Measurements from ENCODE around the gene RAB32.
A peak's percentile ranks its signal among the peaks of the same experiment; 100 is the strongest.
"Not testable (repeated sequence)": the region's sequence is repeated elsewhere in the genome, so short reads cannot be mapped to it uniquely, and the experiment has no call there.

Gene RAB32

DNA sequence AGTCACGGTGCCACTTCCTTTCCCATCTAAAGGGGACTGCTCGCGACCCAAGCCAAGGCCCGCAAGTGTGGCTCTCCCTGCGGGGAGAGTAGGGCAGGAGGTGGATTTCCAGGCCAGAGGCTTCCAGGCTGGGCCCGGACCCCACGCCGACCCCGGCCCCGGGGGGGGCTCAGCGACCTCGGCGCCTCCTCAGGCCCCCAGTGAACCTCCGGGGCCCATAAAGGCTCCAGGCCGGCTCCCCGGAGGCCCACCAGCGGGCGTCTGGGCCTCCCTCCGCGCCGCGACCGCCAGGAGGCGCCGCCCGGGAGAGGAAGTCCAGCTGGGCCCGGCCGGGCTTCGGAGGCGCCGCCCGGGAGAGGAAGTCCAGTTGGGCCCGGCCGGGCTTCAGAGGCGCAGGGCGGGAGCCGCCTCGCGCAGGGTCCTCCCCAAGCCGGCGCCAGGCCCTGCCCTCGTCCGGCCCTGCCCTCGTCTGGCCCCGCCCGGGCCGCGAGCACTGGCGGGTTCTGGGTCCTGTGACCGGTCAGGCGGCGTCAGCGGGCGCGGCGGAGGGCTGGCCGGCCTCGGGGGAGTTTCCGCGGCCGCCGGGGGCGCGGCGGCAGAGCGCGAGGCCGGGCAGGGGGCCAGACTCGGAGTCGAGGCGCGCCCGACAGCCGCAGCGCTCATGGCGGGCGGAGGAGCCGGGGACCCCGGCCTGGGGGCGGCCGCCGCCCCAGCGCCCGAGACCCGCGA is at the start of gene RAB32:
Gene RAB32, plus strand, starts transcription at position 623 of the 729 bp plus-strand sequence. Its CDS starts 39 bp downstream, at position 662.
- DNase-seq = peak; percentile 97

DNA sequence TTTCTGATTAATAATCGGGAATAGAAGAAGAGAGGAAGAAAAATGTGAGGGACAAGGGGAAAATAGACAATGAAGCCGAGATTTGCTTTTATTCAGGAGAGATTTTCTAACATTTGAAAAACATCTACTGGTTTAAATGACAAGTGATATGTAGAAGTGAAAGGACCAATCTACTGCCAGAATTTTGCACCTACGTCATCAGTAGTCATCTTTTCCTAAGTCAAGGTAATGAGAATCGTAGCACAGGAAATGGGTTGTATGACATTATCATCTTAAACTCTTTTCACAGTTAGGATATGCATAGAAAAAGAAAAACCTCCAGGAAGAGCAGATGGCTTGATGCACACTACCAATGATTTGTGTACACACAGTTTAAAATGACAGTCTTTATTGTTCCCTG is 45.3 kb upstream of the RAB32 start:
- no peak for DNase-seq

DNA sequence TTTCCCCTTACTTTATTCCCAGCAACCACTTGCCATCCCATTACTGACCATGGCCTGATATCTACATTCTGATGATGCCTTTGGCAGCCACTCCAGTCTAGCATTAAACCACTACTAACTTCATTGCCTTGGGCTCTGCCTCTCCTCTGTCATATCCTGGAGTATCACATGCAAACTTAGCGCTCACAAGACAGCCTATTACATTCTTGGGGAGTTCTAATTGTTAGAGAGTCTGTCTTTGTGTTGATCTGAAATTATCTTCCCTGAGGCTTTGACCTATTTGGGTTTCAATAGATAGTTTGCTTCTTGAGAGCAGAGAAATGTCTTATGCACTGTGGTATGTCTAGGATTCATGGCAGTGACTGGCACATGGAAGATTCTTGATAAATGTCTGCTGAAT is 40.5 kb upstream of the RAB32 start:
- no peak for DNase-seq

DNA sequence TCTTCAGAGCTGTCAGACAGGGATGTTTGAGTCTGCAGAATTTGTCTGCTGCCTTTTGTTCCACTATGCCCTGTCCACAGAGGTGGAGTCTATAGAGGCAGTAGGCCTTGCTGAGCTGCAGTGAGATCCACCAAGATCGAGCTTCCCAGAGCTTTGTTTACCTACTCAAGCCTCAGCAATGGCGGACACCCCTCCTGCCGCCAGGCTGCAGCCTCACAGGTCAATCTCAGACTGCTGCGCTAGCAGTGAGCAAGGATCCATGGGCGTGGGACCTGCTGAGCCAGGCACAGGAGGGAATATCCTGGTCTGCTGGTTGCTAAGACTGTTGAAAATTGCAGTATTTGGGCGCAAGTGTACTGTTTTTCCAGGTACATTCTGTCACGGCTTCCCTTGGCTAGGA is 28.4 kb upstream of the RAB32 start:
- DNase-seq = no peak

DNA sequence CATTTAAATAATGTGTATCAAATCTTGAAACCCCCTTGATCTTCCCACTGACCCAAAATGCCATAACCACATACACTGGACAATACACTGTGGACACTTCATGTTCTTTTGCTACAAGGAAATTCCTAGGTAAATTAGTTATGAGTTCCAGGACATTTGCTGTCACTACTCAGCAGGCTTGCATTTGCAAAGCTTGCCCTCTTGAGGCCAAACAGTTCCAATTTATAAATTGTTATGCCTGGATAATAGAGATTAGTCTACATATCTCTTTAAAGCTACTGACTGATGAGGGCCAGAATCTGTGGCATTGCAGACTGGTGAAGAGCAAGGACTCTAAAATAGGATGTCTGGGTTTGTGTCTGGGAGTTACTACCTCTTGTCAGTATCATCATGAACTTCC is 17.4 kb upstream of the RAB32 start:
- no peak for DNase-seq

DNA sequence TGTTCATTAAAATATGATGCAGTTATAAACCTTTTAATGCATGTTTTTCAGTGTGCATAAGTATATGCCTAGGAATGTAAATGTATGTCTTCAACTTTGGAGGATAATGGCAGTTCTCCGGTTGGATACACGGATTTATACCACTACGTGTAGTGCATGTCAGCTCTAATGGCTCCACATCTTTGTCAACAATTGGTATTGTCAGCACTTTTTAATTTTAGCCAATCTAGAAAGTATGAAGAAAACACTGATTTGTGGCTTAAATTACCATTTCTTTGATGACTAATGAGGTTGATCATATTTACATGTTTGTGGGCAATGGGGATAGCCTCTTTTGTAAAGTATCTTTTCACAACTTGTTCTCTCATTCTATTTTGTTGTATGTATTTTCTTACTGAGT is 10.9 kb upstream of the RAB32 start:
- no peak for DNase-seq

DNA sequence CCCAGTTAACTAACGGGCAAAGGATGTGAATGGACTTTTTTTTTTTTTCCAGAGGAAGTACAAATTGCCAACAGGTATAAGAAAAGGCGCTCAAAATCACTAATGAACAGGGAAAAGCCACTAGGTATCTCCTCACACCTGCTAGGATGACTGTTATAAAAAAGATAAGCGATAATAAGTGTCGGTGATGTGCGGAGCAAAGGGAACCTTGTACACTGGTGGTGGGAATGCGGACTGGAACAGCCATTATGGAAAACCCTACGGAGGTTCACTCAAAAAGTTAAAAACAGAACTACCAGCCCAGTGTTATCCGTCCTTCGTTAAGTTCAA is 787 bp upstream of the RAB32 start:
- no peak for DNase-seq

DNA sequence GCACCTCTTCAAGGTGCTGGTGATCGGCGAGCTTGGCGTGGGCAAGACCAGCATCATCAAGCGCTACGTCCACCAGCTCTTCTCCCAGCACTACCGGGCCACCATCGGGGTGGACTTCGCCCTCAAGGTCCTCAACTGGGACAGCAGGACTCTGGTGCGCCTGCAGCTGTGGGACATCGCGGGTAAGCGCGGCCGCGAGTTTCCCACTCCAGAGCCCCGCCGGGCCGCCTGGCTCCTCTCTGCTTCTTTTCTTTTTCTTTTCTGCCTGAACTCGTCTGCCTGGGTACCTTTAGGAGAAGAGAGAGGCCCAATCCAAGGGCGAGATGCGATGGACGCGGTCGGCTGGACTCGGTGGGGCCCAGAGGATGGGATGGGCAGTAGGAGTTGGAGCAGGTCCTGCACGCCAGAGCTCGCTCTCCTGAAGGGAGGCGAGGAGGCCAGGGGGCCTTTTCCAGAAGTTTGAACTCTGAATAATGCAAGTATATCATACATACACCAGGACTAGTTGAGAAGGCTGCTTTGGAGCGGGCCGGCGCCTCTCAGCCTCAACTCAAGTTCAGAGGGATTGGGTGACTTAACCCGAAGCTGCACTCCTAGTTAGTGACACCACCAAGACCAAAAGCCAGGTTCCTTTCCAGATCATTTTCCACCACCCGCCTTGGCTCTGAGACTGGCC is 445 bp downstream of the RAB32 start:
- peak in 1 of 2 experiments; percentile 66 for DNase-seq

DNA sequence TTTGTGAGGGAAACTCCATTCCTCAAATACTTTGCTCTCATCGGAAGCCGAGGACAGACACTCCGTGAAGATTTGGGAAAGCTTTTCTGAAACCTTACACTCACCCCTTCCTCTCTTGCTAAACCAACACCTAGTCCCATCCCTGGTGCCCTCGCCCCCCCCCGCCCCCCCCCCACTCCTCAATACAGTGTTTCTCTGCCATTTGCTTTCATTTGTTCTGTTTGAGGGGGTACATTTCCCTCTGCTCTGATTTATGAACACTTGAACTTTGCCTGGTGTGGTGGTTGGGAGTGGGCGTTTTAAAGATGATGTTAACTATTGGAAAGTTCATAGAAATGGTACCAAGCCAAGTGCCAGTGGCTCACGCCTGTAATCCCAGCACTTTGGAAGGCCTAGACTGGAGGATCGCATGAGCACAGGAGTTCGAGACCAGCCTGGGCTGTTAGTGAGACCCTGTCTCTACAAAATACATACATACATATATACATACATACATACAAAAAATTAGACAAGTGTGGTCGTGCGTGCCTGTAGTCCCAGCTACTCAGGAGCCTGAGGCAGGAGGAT is 1.1 kb downstream of the RAB32 start:
- DNase-seq = no peak

DNA sequence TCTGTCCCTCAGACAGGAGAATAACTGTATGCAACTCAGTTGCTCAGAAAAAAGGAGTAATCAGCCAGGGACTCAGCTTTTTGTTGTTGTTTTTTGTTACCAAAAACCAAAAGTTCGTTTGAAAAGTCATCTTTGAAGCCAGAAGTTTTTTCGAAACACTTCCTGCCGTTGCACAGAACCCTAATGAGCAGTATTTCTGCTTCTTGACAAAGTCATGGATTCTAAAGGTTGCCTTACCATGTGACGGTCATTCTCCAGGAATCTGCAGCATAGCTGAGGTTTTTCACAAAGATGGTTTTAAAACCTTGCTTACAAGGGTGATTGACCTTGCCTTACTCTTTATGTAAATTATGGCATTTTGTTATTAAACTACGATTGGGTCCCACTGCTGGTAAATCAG is 1.9 kb downstream of the RAB32 start:
- peak; percentile 57 to 80 for DNase-seq

DNA sequence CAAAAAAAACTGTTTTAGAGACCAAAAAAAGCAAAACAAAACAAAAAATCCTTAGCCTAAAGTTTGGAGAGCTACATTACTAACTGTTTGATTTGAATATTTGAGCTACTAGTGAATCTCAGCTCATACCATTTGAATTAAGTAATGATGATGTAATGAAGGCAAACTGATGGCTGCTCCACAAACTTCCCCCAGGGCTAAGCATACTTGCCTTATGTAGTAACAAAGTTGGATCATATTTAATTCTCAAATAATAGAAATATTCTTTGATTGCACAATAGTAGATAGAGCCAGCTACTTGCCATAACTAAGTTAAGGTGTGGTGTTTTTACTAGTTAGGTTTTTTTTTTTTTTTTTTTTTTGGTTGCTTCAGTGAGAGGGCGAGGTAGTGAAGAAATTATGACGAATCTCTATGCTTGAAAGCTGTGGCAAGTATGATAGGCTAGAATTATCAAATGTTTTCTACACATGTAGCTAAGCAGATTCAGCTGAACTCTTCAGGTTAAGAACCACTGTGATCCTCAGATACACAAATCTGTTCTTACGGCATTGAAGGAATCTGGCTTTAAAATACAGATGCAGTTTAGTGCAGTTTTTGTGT is 2.9 kb downstream of the RAB32 start:
- DNase-seq = peak; percentile 77 to 80

DNA sequence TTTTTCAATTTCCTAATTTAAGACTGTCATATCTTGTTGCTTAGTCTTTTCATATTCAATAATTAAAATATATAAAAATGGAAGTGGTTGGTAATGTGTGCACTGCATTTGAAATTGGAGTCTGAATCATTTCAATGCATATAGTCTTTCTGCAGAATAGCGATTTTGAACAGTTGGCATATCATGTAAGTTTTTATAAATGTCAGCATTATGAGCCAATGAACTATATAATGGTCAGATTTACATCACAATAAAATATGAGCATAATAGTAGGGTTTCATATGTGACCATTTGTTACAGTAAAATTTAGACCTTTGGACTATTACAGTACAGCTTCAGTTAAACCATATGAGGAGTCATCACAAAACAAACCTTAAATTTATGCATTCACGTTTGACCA is 4.3 kb downstream of the RAB32 start:
- DNase-seq = no peak

DNA sequence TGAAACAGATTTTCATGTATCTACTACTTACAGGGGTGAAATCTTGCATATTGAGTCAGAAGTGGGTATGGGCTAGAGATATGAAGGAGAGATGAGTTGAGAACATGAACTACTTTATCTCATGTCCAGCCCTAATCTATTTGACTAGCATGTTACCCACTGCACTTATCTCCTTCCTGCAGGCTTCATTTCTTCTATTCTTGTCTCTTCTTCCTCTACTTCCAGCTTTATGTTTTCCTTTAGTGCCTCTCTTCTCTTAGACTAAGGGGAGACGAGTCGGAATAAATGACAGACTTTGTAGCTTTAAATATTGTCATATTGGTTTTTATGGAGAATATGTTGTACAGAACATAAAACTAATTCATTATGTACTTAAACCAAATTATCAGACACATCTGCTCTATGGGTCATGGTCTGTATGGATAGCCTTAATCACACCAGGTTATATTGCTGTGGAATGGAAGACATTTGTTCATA is 5.3 kb downstream of the RAB32 start:
- no peak for DNase-seq

DNA sequence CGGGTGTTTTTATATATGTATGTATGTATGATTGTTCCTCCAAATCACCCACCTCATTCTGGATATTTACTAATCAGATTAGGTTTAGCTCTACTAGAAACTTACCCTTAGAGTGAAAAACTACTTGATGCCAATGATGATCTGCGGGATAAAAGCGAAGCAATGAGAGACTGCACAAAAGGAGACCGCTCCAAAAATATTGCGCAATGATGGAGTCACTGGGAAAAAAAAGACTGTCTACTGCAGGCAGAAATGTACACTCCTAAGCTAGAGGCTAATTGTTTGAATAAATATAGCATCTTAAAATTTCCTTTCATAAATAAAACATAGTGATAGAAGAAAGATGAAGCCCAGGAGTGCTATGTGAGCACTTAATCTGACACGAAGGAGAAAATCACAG is 7.3 kb downstream of the RAB32 start:
- DNase-seq = no peak

DNA sequence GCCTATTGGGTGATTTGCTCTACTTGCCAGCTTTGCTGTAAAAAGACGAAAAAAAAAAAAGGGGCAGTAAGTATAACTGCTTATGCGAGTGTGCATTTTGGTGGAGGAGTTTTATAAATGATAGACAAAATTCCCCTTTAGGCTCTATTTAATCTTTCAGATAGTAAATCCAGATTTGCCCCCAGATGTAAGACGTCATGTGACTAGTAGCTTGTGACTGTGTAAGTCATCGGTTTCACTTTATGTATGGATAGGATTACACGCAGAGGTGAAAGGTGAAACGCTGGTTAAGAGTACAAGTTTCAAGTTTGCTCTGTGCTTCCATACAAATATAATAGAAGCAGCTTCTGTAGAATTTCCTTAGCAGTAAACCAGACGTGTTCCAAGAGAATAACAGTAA is 7.9 kb downstream of the RAB32 start:
- DNase-seq = no peak

DNA sequence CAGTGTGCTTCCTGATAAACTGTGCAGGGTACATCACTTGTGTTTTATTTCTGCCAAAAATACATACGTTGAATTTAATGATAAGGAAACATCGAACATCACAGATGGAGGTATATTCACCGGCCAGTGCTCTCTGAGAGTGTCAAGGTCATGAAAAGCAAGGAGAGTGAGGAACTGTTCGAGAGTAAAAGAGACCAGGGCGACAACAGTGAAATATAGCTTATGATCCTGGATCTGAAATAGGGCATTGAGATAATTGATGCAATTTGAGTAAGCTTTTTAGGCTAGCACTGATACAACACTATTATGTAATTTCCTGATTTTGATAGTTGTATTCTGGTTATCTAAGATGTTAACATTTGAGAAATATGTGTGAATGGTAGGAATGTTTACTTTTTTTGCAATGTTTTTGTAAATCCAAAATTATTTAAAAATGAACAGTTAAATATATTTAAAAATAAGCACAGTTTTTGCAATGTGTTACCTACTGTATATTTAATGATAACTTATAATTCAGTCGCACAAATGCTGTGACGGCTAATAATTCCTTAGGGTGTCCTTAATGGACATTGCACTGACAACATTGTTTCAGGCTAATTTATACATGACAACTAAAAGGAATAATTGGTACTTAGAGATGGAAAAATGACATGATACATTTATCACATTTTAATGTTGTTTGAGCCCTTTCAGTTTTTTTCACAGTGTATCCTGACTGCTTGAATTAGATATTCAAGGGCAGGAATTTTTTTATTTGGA is 9.9 kb downstream of the RAB32 start:
- DNase-seq = no peak

DNA sequence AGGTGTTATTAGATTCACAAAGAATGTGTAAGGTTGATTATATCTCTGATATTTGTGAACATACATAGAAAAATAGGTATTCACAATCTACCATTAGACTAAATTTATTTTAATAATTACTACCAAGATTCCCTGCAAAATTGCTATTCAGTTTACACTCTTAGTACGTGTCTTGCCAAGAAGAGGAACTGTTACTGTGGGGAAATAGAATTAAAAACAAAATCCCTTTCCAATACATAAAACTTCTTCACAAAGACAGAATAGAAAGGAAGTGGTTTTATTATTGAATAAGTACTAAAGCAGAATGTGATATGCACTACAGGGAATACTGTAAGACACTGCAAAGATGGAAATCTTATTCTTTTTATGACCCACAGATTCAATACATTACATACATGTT is 17.0 kb downstream of the RAB32 start:
- peak; percentile 16 to 25 for DNase-seq

DNA sequence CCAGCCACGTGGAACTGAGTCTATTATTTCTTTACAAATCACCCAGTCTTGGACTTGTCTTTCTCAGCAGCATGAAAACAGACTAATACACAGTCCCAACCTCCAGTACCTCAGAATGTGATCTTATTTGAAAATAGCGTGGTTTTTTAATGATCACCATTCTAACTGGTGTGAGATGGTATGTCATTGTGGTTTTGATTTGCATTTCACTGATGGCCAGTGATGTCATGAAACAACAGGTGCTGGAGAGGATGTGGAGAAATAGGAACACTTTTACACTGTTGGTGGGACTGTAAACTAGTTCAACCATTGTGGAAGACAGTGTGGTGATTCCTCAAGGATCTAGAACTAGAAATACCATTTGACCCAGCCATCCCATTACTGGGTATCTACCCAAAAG is 23.0 kb downstream of the RAB32 start:
- not testable (repeated sequence) for DNase-seq

DNA sequence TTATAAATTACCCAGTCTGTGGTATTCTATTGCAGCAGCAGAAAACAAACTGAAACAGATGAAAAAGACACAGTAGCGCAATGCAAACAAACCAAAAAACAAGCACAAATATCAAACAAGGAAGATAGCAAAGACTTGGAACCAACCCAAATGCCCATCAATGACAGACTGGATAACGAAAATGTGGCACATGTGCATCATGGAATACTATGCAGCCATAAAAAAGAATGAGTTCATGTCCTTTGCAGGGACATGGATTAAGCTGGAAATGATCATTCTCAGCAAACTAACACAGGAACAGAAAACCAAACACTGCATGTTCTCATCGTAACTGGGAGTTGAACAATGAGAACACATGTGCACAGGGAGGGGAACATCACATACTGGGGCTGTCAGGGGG is 25.0 kb downstream of the RAB32 start:
- not testable (repeated sequence) for DNase-seq

DNA sequence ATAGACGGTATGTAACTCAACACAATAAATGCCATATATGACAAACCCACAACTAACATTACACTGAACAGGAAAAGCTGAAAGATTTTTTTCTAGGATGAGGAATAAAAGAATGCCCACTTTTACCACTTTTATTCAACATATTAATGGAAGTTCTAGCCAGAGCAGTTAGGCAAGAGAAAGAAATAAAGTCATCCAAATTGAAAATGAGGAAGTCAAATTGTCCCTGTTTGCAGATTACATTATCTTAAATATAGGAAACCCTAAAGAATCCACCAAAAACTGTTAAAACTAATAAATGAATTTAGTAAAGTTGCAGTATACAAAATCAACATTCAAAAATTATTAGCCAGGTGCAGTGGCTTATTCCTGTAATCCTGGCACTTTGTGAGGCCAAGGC is 30.6 kb downstream of the RAB32 start:
- DNase-seq = peak; percentile 33 to 43

DNA sequence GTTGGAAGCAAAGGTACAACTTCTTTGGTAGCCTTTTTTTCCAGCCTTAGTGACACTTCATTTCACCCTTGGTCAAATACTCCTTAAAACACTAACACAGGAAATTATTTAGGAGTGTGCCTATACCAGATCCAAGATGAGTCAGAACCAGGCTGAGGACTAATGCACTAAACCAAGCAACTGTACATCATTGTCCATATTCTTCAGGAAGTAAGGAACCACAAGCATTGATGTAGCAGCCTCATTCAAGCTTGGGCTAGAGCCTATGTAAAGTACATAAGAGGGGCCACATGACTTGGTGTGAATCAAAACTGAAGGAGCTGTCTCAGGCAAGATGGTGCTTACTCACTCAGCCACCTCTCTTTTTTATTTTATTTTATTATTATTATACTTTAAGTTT is 34.4 kb downstream of the RAB32 start:
- DNase-seq = no peak

DNA sequence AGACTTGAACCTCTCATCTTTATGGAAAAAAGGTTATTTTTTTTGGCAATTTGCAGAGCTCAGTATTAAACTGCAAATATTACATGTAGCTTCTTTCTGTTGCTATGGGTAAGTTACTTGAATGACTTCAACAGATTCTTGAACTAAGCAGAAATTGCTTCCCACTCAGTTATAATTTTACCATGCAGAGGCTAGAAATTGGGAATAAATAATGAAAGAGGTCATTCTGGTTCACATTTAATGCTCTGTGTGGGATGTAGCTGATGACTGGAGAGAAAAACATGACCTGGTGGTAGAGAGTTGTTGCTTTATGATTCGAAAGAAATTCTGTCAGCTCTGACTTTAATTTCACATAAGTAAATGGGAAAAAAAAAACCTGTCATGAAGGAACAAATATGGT is 38.3 kb downstream of the RAB32 start:
- DNase-seq = no peak

DNA sequence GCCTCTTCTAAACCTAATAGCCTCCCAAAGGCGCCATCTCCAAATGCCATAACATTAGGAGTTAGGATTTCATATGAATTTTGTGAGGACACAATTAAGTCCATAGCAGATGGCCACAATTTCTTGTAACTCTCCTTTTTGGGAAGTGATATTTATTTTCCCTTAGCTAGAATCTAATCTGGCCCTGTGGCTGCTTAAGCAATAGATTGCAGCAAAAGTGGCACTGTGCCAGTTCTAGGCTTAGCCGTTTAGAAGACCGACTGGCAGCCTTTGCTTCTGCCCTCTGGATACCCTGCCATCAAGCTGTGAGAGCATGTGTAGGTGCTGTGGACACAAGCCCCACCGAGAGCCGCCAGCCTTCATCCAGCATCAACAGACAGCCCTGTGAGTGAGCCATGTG is 39.2 kb downstream of the RAB32 start:
- DNase-seq = peak; percentile 93 to 96

Measured in AML-193 (cell line).